ENCODE results near the gene FARS2. TPM values are rescaled to one million over a fixed set of nuclear protein-coding genes. Genes with fewer than 3 reads are reported as not detected.

FARS2 gene
- total RNA-seq, 1 experiment from 2014 or later: 15.0 TPM

GRCh38 chr6:5482619-5483018 lies 221.3 kb downstream of the FARS2 start:
- TF ChIP-seq E2F1 (CRISPR knock-in tag; IDR thresholded peaks at IDR 0.05) (no peak), ZBTB21 (CRISPR knock-in tag; IDR thresholded peaks at IDR 0.05; ENCODE audit: borderline replicate concordance) (no peak), IRF2 (CRISPR knock-in tag; IDR thresholded peaks at IDR 0.05; ENCODE audit: borderline replicate concordance, low read depth) (no peak), ERG (CRISPR knock-in tag; IDR thresholded peaks at IDR 0.05) (no peak), E2F4 (CRISPR knock-in tag; IDR thresholded peaks at IDR 0.05; ENCODE audit: borderline replicate concordance, low read depth) (no peak), TCF7 (CRISPR knock-in tag; IDR thresholded peaks at IDR 0.05; ENCODE audit: low read depth) (no peak), SP1 (CRISPR knock-in tag; conservative IDR thresholded peaks at IDR 0.05) (no peak), ATF2 (CRISPR knock-in tag; IDR thresholded peaks at IDR 0.05; ENCODE audit: borderline replicate concordance, low read depth) (no peak), GRHL2 (CRISPR knock-in tag; IDR thresholded peaks at IDR 0.05; ENCODE audit: insufficient replicate concordance, severe bottlenecking) (no peak), E2F5 (CRISPR knock-in tag; IDR thresholded peaks at IDR 0.05) (no peak), ZNF219 (CRISPR knock-in tag; IDR thresholded peaks at IDR 0.05; ENCODE audit: borderline replicate concordance) (no peak)
- Mint-ChIP-seq H3K27me3 (ENCODE audit: low read depth) (no peaks in the 10 kb centered on the region), H3K36me3 (no peaks in the 10 kb centered on the region), H3K4me3 (no peak overlapping the region), H3K27ac (no peak overlapping the region), H3K9me3 (no peaks in the 10 kb centered on the region), H3K4me1 (peaks cover 15% of the 10 kb centered on the region)
- CTCF ChIA-PET: interaction anchor here (1.0 to 1.7 kb wide), 2 partner anchors 11 to 12 kb away, joined by 3 to 7 read pairs; no protein-coding TSS in a partner anchor
- DNase-seq (ENCODE audit: low spot score): no peak
- POLR2A ChIA-PET: no interaction called here
- no peak for ATAC-seq

GRCh38 chr6:5484692-5485091 lies 223.4 kb downstream of the FARS2 start:
- Mint-ChIP-seq H3K4me3 (no peak overlapping the region), H3K27me3 (ENCODE audit: low read depth) (no peaks in the 10 kb centered on the region), H3K27ac (no peak overlapping the region), H3K36me3 (no peaks in the 10 kb centered on the region), H3K9me3 (0 out of 2 replicates have a peak, but pooled peaks cover 3% of the 10 kb centered on the region), H3K4me1 (peaks cover 15% of the 10 kb centered on the region)
- DNase-seq (ENCODE audit: low spot score) (no peak), ATAC-seq (no peak)
- ChIA-PET POLR2A (no interaction called here), CTCF (interaction anchor here (1.7 kb wide), 1 partner anchor 13 kb away, joined by 9 read pairs; no protein-coding TSS in a partner anchor)
- TF ChIP-seq IRF1 (CRISPR knock-in tag; IDR thresholded peaks at IDR 0.05) (no peak), FOXP1 (CRISPR knock-in tag; IDR thresholded peaks at IDR 0.05; ENCODE audit: borderline replicate concordance) (no peak), NFE2L1 (CRISPR knock-in tag; IDR thresholded peaks at IDR 0.05) (no peak), TP53 (CRISPR knock-in tag; IDR thresholded peaks at IDR 0.05) (no peak)

- ChIA-PET CTCF (no interaction called here), POLR2A (no interaction called here)
- DNase-seq (ENCODE audit: low spot score): no peak
- no peak for ATAC-seq
- H3K36me3 Mint-ChIP-seq: no peaks in the 10 kb centered on the region
- no peak overlapping the region for H3K27ac Mint-ChIP-seq
- no peak overlapping the region for H3K4me3 Mint-ChIP-seq
- H3K4me1 Mint-ChIP-seq: peaks cover 12% of the 10 kb centered on the region
- H3K9me3 Mint-ChIP-seq: 0 out of 2 replicates have a peak, but pooled peaks cover 3% of the 10 kb centered on the region
- H3K27me3 Mint-ChIP-seq (ENCODE audit: low read depth): no peaks in the 10 kb centered on the region
- TF ChIP-seq SOX15 (CRISPR knock-in tag; IDR thresholded peaks at IDR 0.05) (no peak), ZNF423 (CRISPR knock-in tag; IDR thresholded peaks at IDR 0.05) (no peak), MLX (CRISPR knock-in tag; IDR thresholded peaks at IDR 0.05) (no peak), SMAD3 (CRISPR knock-in tag; IDR thresholded peaks at IDR 0.05; ENCODE audit: borderline replicate concordance) (no peak), OVOL2 (CRISPR knock-in tag; IDR thresholded peaks at IDR 0.05; ENCODE audit: borderline replicate concordance) (no peak), ATF6 (CRISPR knock-in tag; IDR thresholded peaks at IDR 0.05) (no peak), GTF2I (CRISPR knock-in tag; conservative IDR thresholded peaks at IDR 0.05) (no peak), RORB (CRISPR knock-in tag; IDR thresholded peaks at IDR 0.05) (no peak), SMAD4 (CRISPR knock-in tag; IDR thresholded peaks at IDR 0.05) (no peak)
These were observed 224.9 kb downstream of the FARS2 start for GRCh38 chr6:5486214-5486613.

All from WTC11 (cell line).